HG02884 (cell line): ENCODE data around the gene TPM1.
"Not testable (repeated sequence)": the region's sequence is repeated elsewhere in the genome, so short reads cannot be mapped to it uniquely, and the experiment has no call there.

Source experiments
- ATAC-seq: cut with Tn5 transposase; IDR thresholded peaks from one replicate; pipeline ENCODE4 v1.9.1; 2021; ENCODE audit warnings: mild to moderate bottlenecking, moderate library complexity; ENCODE audit not compliant: unreplicated experiment

Gene TPM1

DNA sequence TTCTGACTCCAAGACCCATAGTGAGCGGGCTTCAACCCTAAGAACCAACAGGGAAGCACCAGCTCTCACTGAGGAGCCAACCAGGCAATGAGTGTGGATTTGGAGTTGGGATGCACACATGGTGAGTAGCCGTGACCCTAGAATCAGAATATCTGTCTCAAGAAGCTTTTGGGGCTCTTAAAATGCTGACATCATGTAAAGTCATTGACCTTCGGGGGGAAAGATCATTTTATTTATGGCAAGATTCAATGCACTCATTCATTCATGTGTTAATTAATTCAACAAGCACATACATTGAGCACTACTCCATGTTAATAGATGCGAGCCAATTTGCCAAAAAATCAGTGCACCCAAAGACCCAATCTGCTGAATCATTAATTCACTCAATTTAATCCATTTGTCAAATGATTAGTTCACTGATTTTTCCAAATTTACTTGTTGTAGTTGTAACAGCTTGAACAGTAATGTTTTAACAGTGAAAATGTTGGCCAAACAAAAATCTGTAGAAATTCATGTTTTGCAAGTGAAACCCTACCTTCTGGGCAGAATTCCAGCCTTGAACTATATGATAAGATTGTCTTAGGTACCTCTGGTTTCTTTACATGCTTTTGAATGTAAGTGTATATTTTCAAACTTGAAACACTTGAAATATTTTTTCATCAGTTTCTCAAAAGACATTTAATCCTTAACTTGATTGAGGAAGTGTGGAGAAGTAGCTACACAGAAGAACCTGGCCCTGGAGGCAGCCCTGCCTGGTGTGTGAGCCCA is 49.3 kb downstream of the TPM1 start:
- ATAC-seq: no peak

DNA sequence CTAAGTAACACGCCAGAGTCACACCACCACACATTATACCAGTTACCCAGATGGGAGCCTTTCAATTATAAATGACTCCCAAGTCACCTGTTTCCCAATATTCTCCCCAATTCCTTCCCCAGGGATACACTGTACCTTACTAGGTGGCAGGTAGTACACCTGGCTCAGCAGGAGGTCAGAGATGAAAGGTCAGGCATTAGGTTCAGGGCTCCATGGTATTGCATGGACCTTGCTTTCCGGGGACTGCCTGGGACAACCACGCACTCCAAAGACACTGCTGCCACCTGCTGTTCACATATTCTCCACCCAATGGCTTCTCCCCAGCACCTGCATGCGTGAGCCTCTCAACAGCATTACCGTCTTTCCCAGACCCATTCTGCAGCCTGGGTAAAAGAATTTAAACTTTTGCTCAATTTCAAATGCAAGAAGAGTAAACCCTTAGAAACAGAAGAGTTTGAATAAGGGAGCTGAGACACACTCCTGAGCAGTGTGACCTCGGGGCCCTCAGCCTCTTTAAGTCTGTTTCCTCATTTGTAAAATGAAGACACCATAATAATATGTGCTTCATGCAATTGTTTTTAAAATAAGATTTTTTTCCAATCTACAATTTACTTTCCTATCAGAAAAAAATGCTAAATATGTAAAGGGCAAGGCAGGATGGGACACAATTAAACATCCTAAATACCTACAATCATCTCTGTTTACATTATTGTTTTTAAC is 51.1 kb downstream of the TPM1 start:
- no peak for ATAC-seq

DNA sequence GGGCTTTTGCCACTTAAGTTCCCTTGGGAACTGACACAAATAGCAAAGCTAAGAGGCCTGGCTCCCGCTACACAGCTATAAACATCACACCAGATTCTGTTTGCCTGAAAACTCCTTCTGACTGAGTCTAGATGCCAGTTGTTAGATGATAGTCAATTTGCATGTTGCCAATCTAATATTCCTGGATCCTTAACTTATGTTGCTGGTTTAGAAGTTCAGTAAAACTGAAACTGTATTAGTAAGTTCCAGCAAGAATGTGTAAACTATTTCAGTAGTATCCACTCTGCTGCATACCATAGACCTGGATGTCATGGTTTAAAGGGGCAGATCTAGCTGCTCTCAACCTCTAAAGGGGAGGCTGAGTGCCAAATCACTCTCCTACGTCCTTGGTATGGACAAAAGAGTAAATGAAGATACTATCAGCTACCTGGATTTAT is 52.0 kb downstream of the TPM1 start:
- no peak for ATAC-seq

DNA sequence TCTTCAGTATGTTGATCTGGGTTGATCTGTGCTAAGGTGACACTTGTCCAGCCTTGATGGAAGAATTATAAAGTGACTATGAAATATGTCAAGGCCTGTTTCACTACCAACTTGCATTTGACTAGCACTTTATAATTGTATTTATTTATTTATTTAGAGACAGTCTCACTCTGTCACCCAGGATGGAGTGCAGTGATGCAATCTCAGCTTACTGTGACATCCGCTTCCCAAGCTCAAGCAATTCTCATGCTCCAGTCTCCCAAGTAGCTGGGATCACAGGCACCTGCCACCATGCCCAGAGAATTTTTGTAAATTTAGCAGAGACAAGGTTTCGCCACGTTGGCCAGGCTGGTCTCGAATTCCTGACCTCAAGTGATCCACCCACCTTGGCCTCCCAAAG is 53.6 kb downstream of the TPM1 start:
- ATAC-seq: no peak

DNA sequence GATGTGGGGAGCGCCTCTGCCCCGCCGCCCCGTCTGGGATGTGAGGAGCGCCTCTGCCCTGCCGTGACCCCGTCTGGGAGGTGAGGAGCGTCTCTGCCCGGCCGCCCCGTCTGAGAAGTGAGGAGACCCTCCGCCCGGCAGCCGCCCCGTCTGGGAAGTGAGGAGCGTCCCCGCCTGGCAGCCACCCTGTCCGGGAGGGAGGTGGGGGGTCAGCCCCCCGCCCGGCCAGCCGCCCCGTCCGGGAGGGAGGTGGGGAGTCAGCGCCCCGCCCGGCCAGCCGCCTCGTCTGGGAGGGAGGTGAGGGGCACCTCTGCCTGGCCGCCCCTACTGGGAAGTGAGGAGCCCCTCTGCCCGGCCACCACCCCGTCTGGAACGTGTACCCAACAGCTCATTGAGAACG is 56.4 kb downstream of the TPM1 start:
- ATAC-seq: not testable (repeated sequence)

DNA sequence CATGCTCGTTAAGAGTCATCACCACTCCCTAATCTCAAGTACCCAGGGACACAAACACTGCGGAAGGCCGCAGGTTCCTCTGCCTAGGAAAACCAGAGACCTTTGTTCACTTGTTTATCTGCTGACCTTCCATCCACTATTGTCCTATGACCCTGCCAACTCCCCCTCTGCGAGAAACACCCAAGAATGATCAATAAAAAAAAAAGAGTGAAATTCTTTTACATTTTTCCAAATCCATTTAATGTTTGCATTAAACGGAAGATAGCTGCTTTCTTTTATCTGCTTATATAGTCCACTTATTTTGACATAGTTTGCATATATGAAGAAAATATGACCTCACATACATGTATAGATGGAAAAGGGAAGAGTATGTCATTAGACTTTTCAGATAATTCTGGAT is 57.0 kb downstream of the TPM1 start:
- ATAC-seq: not testable (repeated sequence)

DNA sequence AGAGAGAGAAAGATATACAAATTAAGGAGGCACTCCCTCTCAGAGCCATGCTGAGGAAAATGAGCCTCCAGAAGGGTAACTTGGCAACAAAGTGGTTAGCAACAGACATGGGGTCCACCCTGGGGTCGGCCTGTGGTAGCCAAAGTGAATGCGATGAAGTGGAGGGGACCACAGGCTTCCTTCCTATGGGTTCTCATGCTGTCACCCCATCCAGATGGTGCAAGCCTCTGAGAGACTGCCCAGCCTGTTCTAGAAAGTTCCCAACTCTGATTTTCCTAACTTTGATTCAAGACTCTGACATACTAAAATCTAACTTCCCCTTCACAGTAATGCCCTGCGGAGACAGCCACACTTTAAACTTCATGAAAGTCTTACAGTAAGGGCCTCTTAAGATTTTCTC is 60.9 kb downstream of the TPM1 start:
- no peak for ATAC-seq

DNA sequence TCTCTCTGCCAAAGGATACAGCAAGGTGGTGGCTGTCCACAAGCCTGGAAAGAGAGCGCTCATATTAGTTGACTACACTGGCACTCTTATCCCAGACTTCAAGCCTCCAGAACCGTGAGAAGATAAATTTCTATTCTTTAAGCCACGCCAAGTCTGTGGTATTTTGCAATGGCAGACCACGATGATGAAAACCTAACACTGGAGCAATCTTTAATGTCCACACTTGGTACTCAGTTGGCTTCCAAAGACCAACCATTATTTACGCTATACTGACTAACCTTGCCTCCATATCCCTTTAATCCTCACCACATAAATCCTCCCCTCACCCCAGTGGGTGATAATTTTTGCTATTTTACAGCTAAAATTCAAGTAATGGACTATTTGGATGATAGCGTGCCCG is 62.2 kb downstream of the TPM1 start:
- no peak for ATAC-seq

DNA sequence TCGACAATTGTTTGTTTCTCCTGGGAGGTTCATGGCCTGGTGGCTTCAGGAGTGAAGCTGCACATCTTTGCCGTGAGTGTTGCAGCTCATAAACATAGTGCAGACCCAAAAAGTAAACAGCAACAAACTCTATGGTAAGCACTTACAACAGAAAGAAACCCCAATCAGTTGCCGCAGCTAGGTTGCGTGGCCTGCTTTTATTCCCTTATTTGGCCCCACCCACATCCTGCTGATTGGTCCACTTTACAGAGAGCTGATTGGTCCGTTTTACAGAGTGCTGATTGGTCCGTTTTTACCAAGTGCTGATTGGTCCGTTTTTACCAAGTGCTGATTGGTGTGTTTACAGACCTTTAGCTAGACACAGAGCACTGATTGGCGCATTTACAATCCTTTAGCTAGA is 62.8 kb downstream of the TPM1 start:
- not testable (repeated sequence) for ATAC-seq

DNA sequence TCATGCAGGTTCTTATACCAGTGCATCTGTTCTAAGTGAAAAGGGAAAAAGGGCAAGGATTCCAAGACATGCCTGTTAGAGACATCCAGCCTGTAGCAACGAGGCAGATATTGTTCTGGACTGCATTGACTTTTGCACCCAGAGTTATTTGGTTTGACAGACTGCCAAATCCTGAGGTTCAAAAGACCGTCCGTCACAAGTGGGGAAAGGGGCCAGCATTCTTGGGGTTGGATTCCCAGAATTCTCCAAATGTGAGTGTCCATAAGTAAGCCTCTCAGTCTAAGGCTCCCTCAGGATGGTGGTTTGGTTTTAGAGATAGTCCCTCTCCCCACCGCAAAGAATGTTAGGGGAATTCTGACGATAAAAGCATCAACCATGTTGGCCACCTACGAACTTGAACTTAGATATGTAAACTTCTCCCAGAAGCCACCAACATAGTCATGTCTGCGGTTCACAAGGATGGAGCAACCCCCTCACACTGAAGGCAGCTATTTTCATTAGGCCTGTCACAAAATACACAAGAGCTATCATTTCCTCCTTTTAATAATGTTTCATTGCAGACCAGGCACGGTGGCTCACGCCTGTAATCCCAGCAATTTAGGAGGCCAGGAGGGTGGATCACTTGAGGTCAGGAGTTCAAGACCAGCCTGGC is 65.5 kb downstream of the TPM1 start:
- ATAC-seq: no peak

DNA sequence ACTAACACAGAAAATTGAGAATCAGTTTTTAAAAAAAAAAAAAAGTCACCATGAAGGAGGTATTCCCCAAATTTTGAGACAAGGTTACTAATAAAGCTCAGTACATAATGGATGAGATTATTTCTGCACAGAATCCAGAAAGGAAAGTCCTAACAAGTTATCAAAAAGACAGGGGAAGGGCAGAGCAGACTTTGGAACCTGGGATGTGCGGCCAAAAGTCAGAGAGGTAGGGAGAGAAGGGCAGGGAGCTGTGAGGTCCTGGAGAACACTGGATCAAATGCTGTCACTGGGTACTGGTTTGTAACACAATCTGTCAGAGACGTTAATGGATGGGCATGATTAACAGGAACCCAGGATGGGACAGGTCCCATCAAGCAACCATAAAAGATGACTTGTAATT is 67.0 kb downstream of the TPM1 start:
- ATAC-seq: no peak

DNA sequence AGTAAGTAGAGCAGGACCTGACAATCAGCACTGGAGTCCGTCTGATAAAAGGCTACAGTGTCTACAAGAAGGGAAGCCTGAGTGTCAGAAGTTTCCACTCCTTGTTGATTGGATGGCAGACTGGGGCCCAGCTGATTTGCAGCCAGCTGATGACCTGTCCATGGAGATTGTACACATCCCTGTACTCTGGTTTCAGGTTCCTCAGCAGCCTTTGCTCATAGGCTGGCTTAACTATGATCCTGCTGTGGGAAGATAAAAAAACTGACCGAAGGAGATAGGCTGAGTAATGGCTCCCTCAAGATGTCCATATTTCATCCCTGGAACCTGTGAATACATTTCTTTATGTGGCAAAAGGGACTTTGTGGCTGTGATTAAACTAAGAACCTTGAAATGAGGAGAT is 67.4 kb downstream of the TPM1 start:
- no peak for ATAC-seq

DNA sequence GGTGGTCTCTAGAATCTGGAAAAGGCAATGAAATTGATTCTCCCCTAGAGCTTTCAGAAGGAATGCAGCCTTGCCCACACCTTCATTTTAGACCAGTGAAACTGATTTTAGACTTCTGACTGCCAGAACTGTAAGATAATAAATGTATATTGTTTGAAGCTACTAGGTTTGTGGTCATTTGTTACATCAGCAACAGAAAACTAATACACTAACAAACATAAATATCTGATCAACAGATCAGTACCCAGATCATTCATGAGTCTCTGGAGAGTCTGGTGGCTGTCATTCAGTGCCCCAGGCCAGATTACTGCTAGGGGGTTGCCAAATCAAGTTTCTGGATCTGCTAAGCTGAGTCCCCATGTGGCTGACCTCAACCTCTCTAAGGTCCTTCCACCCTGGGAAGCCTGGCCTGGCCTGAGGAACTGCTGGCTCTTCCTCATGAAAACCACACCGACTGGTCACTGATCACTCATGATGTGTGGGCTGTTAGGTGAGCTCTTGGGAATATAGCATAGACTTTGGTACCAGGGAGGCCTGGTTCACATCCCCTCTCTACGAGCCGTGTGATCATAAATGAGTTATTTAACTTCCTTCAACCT is 68.0 kb downstream of the TPM1 start:
- no peak for ATAC-seq

DNA sequence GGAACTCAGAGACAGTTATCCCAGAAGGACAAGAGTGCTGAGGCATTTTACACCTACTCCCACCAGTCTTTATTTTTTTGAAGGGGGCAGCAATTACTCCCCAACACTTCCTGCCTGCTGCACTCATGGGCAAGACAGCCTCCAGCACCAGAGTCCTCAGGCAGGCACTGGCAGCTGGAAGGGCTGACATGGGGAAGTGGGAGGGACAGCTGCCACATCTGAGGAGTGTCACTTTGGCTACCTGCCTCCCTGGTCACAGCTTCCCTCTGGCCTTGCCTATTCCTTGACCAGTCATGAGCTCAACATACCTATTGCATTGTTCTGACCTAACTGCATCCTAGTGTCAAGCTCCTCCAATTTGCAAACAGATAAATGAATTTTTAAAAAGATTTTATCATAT is 68.9 kb downstream of the TPM1 start:
- no peak for ATAC-seq

DNA sequence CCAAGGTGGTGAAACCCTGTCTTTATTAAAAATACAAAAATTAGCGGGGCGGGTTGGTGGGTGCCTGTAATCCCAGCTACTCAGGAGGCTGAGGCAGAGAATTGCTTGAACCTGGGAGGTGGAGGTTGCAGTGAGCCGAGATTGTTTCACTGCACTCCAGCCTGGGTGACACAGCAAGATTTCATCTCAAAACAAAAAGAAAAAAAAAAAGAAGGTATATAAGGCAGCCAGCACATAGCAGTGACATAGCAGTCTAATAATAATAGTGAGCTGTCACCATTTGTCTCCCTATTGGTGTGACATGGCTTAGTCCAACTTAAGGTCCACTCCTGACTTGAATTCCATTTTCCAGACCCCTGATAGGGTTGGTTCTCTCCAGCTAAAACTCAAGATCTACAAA is 70.3 kb downstream of the TPM1 start:
- no peak for ATAC-seq

DNA sequence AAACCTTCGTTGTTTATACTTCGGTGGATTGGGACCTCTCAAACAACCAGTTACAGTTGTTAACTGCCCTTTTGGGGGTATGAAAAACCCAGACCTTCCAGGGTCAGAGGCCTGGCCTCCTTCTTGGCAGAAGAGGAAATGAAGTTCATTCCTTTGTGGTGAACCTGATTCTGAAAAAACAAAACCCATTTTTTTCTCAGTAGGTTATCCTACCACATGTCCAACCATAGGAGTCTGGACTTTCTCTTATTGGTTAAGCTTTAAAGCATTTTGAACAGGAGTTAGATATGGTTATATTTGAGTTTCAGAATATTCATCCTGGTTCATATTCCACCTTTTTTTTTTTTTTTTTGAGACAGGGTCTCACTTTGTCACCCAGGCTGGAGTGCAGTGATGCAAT is 71.9 kb downstream of the TPM1 start:
- ATAC-seq: no peak
